Tibial artery (tissue), 4 donors: Measurements from ENCODE around the gene CCNA1.

Experiments used
- DNase-seq, 2 donors: peaks; one replicate each; pipeline ENCODE4 v3.0.0-alpha.2; 2019
- H3K27ac ChIP-seq, 2 donors: fragments of 200-600 bp; sonication (generic) in 1 of 2; 1 replicate in 1 of 2; 2 replicates in 1 of 2; pipeline ENCODE4 v1.5.1; 2018 to 2019; ENCODE audit warnings: mild to moderate bottlenecking in 1 of 2
- H3K27me3 ChIP-seq, 2 donors: fragments of 200-600 bp; sonication (generic) in 1 of 2; one replicate each; pipeline versions ENCODE4 v1.5.1 to v1.6.0; 2016 to 2019
- H3K36me3 ChIP-seq, 3 donors: fragments of 200-600 bp; sonication (generic) in 2 of 3; one replicate each; pipeline ENCODE4 v1.5.1; 2016 to 2019; ENCODE audit warnings: mild to moderate bottlenecking in 2 of 3
- H3K4me1 ChIP-seq, 4 donors: fragments of 200-600 bp; sonication (generic) in 2 of 4; 1 replicate in 3 of 4; 2 replicates in 1 of 4; pipeline ENCODE4 v1.5.1; 2016 to 2019
- H3K4me3 ChIP-seq, 2 donors: fragments of 200-600 bp; sonication (generic) in 1 of 2; 1 replicate in 1 of 2; 2 replicates in 1 of 2; pipeline ENCODE4 v1.5.1; 2018 to 2019; ENCODE audit warnings: mild to moderate bottlenecking in 2 of 2
- H3K9me3 ChIP-seq, 3 donors: fragments of 200-600 bp; sonication (generic) in 1 of 3; one replicate each; pipeline ENCODE4 v1.5.1; 2016 to 2019
- intact Hi-C: fragments of 100-400 bp; cut with DNase I; formaldehyde crosslinking; loops from one replicate; pipeline ENCODE4 v1.15.0; 2023; ENCODE audit warnings: low total_unique reads
- TF ChIP-seq, protein P1 (sequence below), 2 experiments: fragments of 200-600 bp in 1 of 2; fragments of 450-650 bp in 1 of 2; IDR thresholded peaks; one replicate each; pipeline ENCODE4 v1.5.1; 2017 to 2019; ENCODE audit warnings: antibody characterized with exemption in 2 of 2, mild to moderate bottlenecking in 1 of 2, moderate library complexity in 1 of 2

Gene CCNA1

DNA sequence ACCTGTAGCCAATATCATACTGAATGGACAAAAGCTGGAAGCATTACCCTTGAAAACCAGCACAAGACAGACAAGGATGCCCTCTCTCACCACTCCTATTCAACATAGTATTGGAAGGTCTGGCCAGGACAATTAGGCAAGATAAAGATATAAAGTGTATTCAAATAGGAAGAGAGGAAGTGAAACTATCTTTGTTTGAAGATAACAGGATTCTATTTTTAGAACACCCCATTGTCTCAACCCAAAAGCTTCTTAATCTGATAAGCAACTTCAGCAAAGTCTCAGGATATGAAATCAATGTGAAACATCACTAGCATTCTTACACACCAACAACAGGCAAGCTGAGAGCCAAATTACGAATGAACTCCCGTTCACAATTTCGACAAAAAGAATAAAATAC is 17.8 kb upstream of the CCNA1 start:
- DNase-seq, result no peak
- intact Hi-C loops, result no loop called here
- Histone ChIP-seq H3K27ac (no peak overlapping the region), H3K36me3 (no peaks in the 10 kb centered on the region), H3K9me3 (peaks cover 0 to 5% (median 0%) of the 10 kb centered on the region in 3 donors), H3K4me1 (no peaks in the 10 kb centered on the region), H3K27me3 (peaks cover 0 to 3% of the 10 kb centered on the region in 2 donors), H3K4me3 (no peak overlapping the region)
- TF ChIP-seq, protein P1, sequence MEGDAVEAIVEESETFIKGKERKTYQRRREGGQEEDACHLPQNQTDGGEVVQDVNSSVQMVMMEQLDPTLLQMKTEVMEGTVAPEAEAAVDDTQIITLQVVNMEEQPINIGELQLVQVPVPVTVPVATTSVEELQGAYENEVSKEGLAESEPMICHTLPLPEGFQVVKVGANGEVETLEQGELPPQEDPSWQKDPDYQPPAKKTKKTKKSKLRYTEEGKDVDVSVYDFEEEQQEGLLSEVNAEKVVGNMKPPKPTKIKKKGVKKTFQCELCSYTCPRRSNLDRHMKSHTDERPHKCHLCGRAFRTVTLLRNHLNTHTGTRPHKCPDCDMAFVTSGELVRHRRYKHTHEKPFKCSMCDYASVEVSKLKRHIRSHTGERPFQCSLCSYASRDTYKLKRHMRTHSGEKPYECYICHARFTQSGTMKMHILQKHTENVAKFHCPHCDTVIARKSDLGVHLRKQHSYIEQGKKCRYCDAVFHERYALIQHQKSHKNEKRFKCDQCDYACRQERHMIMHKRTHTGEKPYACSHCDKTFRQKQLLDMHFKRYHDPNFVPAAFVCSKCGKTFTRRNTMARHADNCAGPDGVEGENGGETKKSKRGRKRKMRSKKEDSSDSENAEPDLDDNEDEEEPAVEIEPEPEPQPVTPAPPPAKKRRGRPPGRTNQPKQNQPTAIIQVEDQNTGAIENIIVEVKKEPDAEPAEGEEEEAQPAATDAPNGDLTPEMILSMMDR (IDR thresholded peaks at IDR 0.05), result no peak

DNA sequence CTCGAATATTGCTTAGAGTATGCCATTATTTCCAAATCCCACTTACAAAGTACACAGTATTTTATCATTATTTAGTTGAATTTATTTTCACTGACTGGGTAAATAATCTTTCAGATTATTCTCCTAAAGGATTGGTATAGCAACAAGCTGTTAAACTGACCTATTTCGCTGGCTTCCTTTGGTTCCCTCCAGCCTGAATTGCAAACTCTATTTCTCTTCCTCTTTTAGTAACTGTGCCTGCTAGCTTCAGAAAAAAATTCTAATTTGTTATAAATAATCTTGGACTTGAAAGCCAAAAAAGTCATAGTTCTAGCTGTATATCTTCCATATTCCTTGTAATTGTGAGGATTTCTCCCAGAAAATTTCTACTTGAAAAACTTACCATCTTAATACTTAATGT is 15.0 kb upstream of the CCNA1 start:
- H3K27me3 ChIP-seq, result peaks cover 0 to 11% of the 10 kb centered on the region in 2 donors
- no peak for DNase-seq
- H3K9me3 ChIP-seq, result peaks cover 0 to 5% (median 0%) of the 10 kb centered on the region in 3 donors
- TF ChIP-seq, protein P1 (IDR thresholded peaks at IDR 0.05), result no peak
- no peaks in the 10 kb centered on the region for H3K4me1 ChIP-seq
- H3K27ac ChIP-seq, result no peak overlapping the region
- no peaks in the 10 kb centered on the region for H3K36me3 ChIP-seq
- intact Hi-C loops, result no loop called here
- no peak overlapping the region for H3K4me3 ChIP-seq

DNA sequence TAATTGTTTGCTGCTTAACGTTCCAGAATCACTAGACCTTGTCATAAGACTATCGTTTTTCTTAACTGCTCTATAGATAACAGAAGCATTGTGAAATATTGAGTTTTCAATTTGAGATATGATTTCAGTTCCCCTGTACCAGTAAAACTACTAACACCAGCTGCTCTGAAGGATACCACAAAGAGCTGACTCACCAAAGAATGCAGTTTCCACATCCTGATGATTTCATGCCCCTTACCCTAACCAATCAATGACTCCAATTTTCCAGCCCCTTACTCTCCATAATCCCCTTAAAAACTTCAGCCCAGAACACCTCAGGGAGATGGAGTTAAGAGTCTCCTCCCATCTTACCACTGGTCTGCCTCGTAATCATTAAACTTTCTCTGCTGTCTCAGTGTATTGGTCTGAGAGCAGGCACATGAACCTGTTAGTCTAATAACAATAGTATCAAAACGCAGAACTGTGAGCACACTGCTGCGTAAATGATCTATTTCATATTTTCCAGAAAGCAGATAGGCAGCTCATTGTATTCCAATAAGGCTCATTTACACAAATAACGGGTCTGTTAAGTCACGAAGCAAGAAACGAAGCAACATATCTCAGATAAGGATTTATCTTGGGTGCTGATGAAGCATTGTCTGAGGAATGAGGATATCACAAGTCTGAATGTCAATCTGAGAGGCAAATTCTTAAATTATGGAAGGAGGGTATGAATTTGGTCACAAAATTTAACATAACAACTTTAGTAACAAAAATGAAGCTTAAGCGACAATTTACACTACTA is 14.1 kb upstream of the CCNA1 start:
- Histone ChIP-seq H3K4me3 (no peak overlapping the region), H3K27ac (no peak overlapping the region), H3K9me3 (peaks cover 0 to 5% (median 0%) of the 10 kb centered on the region in 3 donors), H3K27me3 (peaks cover 0 to 11% of the 10 kb centered on the region in 2 donors), H3K36me3 (no peaks in the 10 kb centered on the region), H3K4me1 (no peaks in the 10 kb centered on the region)
- DNase-seq, result no peak
- intact Hi-C loops, result no loop called here
- TF ChIP-seq, protein P1 (IDR thresholded peaks at IDR 0.05), result no peak

DNA sequence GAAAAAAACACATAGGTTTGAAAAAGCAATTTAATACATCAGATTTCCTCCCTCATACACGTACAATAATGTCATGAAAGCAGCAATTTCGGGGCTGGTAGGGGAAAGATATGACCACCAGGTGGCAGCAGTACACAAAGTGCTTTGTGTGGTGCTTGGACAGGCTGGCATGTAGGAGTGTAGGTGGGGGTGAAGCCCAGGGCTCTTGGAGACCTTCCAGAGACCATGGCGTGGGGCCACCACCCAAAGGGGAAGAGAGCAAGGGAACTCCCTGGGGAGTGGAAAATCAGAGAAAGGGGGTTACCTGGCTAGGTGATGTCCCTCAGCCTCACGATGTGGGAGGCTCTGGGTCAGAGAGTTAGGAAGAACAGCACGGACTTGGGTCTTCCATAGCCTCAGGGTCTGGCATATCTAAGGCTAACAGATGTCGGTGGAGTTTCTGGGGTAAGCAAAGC is 11.8 kb upstream of the CCNA1 start:
- intact Hi-C loops, result loop anchor here (5.0 kb wide), 1 partner anchor 317 kb away; no protein-coding TSS in a partner anchor
- peak; percentile 70 to 76 for DNase-seq
- H3K27me3 ChIP-seq, result peaks cover 0 to 11% of the 10 kb centered on the region in 2 donors
- TF ChIP-seq, protein P1 (IDR thresholded peaks at IDR 0.05), result peak; percentile 64 to 88
- H3K4me1 ChIP-seq, result no peaks in the 10 kb centered on the region
- H3K36me3 ChIP-seq, result no peaks in the 10 kb centered on the region
- H3K4me3 ChIP-seq, result no peak overlapping the region
- H3K9me3 ChIP-seq, result peaks cover 0 to 3% (median 0%) of the 10 kb centered on the region in 3 donors
- no peak overlapping the region for H3K27ac ChIP-seq

DNA sequence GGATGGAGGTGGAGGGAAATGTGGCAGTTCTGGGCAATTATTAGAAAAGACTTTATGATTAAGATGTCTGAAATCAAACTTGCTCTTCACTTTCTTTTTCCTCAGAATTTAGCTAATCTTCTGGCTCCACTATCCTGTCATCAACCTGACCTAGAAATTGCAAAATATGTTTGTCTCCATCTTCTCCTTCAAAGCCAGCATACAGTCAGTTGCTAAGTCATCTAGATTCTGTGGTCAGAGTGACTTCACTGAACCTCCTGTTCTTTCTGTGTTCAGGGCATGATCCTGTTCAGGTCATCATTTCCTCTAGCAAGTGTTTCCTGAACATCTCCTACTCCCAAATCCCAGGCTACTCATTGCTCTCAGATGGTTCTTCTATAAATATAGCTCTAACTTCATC is 10.8 kb upstream of the CCNA1 start:
- intact Hi-C loops, result loop anchor here (5.0 kb wide), 1 partner anchor 316 kb away; no protein-coding TSS in a partner anchor
- TF ChIP-seq, protein P1 (IDR thresholded peaks at IDR 0.05), result no peak
- DNase-seq, result no peak

More for the DNA sequence above, 10.8 kb upstream of the CCNA1 start:
- peaks cover 0 to 11% of the 10 kb centered on the region in 2 donors for H3K27me3 ChIP-seq
- no peaks in the 10 kb centered on the region for H3K4me1 ChIP-seq
- no peak overlapping the region for H3K27ac ChIP-seq
- H3K9me3 ChIP-seq, result peaks cover 0 to 8% (median 0%) of the 10 kb centered on the region in 3 donors
- no peaks in the 10 kb centered on the region for H3K36me3 ChIP-seq
- H3K4me3 ChIP-seq, result no peak overlapping the region
